ENCODE data around the gene UBE2D2. TPM values are rescaled to one million over a fixed set of nuclear protein-coding genes. Genes with fewer than 3 reads are reported as not detected.

Gene UBE2D2
- total and polyA plus RNA-seq, 10 of the 15 experiments (the other 5 are each of a cell fraction or from before 2014, with no cell fraction given), result 58.6 to 245 (median 128) TPM

- DNase-seq (ENCODE audit: low read depth, low spot score) (no peak), ATAC-seq (no peak), FAIRE-seq (no peak)
- Histone ChIP-seq H3K36me3 (ENCODE audit: control insufficient read depth in 2 of 2, insufficient read depth in 2 of 2, low read length in 1 of 2) (no peaks in the 10 kb centered on the region), H4K20me1 (ENCODE audit: control insufficient read depth, insufficient read depth) (0 out of 2 replicates have a peak, but pooled peaks cover 4% of the 10 kb centered on the region), H2AFZ (ENCODE audit: control insufficient read depth, low read depth, low read length) (peak overlapping the region; percentile 41), H3K79me2 (ENCODE audit: control insufficient read depth, insufficient read depth, low read length) (peaks cover 49% of the 10 kb centered on the region), H3K4me3 (peak overlapping the region; percentile 96), H3K4me2 (ENCODE audit: control insufficient read depth, insufficient read depth) (peak overlapping the region; percentile 76), H3K27me3 (replicated peaks in 1 of 2; ENCODE audit: control insufficient read depth in 2 of 2, insufficient read depth in 2 of 2, low read length in 1 of 2) (no peaks in the 10 kb centered on the region), H3K4me1 (ENCODE audit: control insufficient read depth, insufficient read depth, low read length) (peaks cover 28% of the 10 kb centered on the region), H3K9ac (ENCODE audit: control insufficient read depth, insufficient read depth, low read length) (peak overlapping the region; percentile 67), H3K9me3 (replicated peaks; ENCODE audit: control insufficient read depth, insufficient read depth, low read length) (no peaks in the 10 kb centered on the region), H3K27ac (ENCODE audit: control insufficient read depth, insufficient read depth) (peak overlapping the region; percentile 28; the same call in 1 of the 2 replicates)
- ChIA-PET CTCF (interaction anchor here (0.6 to 9.3 kb wide), 9 partner anchors 11 to 129 kb away, joined by 3 to 201 read pairs (median 3); no protein-coding TSS in a partner anchor), SMC1A (ENCODE audit: uncharacterized antibody, unreplicated experiment) (interaction anchor here (0.6 to 9.6 kb wide), 8 partner anchors 12 to 474 kb away, joined by 3 to 175 read pairs (median 4); no protein-coding TSS in a partner anchor), POLR2A (interaction anchor here (0.6 to 6.5 kb wide), 19 partner anchors 10 to 260 kb away, joined by 3 to 68 read pairs (median 5); no protein-coding TSS in a partner anchor), RAD21 (ENCODE audit: unreplicated experiment) (interaction anchor here (0.6 to 10.9 kb wide), 15 partner anchors 10 to 258 kb away, joined by 3 to 265 read pairs (median 5); partner anchors contain the start of gene MZB1)
- in situ Hi-C loops (cut with MboI) (no loop called here), intact Hi-C loops (cut with micrococcal nuclease; ENCODE audit: unreplicated experiment) (loop anchor here (1.0 kb wide), 2 partner anchors 10 to 23 kb away; no protein-coding TSS in a partner anchor)
- no TSS peak for BruUV-seq (replicated peaks)
- 32% methylated on average over 29 of the region's 46 CpGs for WGBS (ENCODE audit: insufficient coverage, insufficient replicate concordance, low lambda C conversion rate, missing lambda C conversion rate)
- TF ChIP-seq, protein P1, sequence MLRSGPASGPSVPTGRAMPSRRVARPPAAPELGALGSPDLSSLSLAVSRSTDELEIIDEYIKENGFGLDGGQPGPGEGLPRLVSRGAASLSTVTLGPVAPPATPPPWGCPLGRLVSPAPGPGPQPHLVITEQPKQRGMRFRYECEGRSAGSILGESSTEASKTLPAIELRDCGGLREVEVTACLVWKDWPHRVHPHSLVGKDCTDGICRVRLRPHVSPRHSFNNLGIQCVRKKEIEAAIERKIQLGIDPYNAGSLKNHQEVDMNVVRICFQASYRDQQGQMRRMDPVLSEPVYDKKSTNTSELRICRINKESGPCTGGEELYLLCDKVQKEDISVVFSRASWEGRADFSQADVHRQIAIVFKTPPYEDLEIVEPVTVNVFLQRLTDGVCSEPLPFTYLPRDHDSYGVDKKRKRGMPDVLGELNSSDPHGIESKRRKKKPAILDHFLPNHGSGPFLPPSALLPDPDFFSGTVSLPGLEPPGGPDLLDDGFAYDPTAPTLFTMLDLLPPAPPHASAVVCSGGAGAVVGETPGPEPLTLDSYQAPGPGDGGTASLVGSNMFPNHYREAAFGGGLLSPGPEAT (IDR thresholded peaks at IDR 0.05; ENCODE audit: low read depth), result peak; percentile 24; the same call in 1 of the 2 replicates
- TF ChIP-seq ZNF384 (IDR thresholded peaks at IDR 0.05; ENCODE audit: borderline replicate concordance, low read depth, low read length), result peak; percentile 43; the same call in 1 of the 2 replicates
- no peak for TF ChIP-seq DPF2 (IDR thresholded peaks at IDR 0.05)
Measured at GRCh38 chr5:139647506-139648204, 86.5 kb downstream of the UBE2D2 start.
